Ovary (tissue), 9 donors: ENCODE results near the gene PLBD1. TPM values are rescaled to one million over a fixed set of nuclear protein-coding genes. Genes with fewer than 3 reads are reported as not detected.

Experiments
- DNase-seq, 5 donors: peaks; one replicate each; pipeline ENCODE4 v3.0.0-alpha.2; 2019 to 2020
- H3K27ac ChIP-seq, 2 donors: fragments of 200-600 bp; one replicate each; pipeline versions ENCODE4 v1.5.1 to v1.8.0; 2019 to 2022
- H3K27me3 ChIP-seq: fragments of 200-600 bp; one replicate; pipeline ENCODE4 v1.8.0; 2022
- H3K36me3 ChIP-seq: fragments of 200-600 bp; sonication (generic); one replicate; pipeline ENCODE4 v1.5.1; 2019
- H3K4me1 ChIP-seq: one replicate; pipeline ENCODE4 v1.8.1; 2013; ENCODE audit warnings: mild to moderate bottlenecking, moderate library complexity; ENCODE audit not compliant: insufficient read depth
- H3K4me3 ChIP-seq: fragments of 200-600 bp; sonication (generic); one replicate; pipeline ENCODE4 v1.5.1; 2017
- H3K9me3 ChIP-seq, 2 donors: fragments of 200-600 bp in 1 of 2; sonication (generic) in 1 of 2; one replicate each; pipeline versions ENCODE4 v1.5.1 to v1.8.1; 2013 to 2019; ENCODE audit warnings: mild to moderate bottlenecking in 1 of 2, moderate library complexity in 1 of 2
- EP300 ChIP-seq: sonication (generic); formaldehyde crosslinking; IDR thresholded peaks from one replicate; pipeline ENCODE4 v1.6.1; 2017; ENCODE audit warnings: antibody characterized with exemption
- POLR2A ChIP-seq: fragments of 450-650 bp; IDR thresholded peaks from one replicate; pipeline ENCODE4 v1.6.1; 2017; ENCODE audit warnings: antibody characterized with exemption, mild to moderate bottlenecking, moderate library complexity
- WGBS, 3 donors: extraction: QIAGEN DNeasy Blood & Tissue Kit in 1 of 3; methylation state at CpG; one replicate each; pipeline versions ENCODE4 v1.1.5 to v1.1.7; 2013 to 2017; 5-methylcytosine and 5-hydroxymethylcytosine counted together
- intact Hi-C, 4 donors: fragments of 100-400 bp; cut with DNase I; formaldehyde crosslinking; loops; one replicate each; pipeline versions ENCODE4 v1.11.0 to v1.15.1; 2022 to 2023
- polyA plus RNA-seq, 2 donors: library from polyadenylated mRNA; stranded (reverse); fragments of 200-250 nt in 1 of 2; fragments of 350-450 nt in 1 of 2; fragmentation: Illumina TruSeq in 1 of 2; extraction: RNeasy Lipid Tissue Mini Kit (QIAGEN cat#74804) in 1 of 2; gene quantifications; one replicate each; pipeline ENCODE4 v1.2.3, GENCODE V29; 2013 to 2014
- total RNA-seq, 7 donors: library from RNA; depleted of rRNA in 2 of 7; stranded (reverse); fragments of >200 nt in 2 of 7; fragmentation: NEBNext Ultra II Directional in 3 of 7; extraction: Animal tissue kit (Norgen Biotek cat#: 25700) in 3 of 7; gene quantifications; one replicate each; pipeline versions ENCODE4 v1.1.0 to v1.2.4, GENCODE V29; 2016 to 2023
- TF ChIP-seq, protein P1 (sequence below), 3 donors: fragments of 450-650 bp in 2 of 3; fragments of 200-600 bp in 1 of 3; IDR thresholded peaks; one replicate each; pipeline versions ENCODE4 v1.5.1 to v1.8.0; 2016 to 2022; ENCODE audit warnings: antibody characterized with exemption in 3 of 3, mild to moderate bottlenecking in 1 of 3
- donor health status: DM: no; HTN: no; CAD: no; lungs with moderate emphysema.
- donor health status: DM: no; HTN: no; CAD: no.
- donor health status: Bipolar disorder and iron deficiency.
- donor health status: DM: yes; HTN: yes; CAD: no.
- donor health status: DM: no; HTN: no; CAD: no.
- donor health status: DM: yes; HTN: yes; CAD: no.

PLBD1 gene
- total and polyA plus RNA-seq, 9 donors, result 1.1 to 54.0 (median 4.6) TPM

DNA sequence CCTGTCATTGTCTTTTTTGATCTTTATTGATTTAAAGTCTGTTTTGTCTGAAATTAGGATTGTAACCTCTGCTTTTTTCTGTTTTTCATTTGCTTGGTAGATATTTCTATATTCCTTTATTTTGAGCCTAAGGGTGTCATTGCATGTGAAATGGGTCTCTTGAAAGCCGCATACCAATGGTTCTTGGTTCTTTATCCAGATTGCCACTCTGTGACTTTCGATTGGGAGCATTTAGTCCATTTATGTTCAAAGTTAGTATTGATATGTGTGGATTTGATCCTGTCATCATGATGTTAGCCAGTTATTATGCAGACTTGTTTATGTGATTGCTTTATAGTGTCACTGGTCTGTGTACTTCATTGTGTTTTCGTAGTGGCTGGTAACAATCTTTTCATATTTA, 29.8 kb upstream of the PLBD1 start:
- WGBS, 3 donors, result 89 to 92% (median 90%) methylated on average over 3 of the region's 3 CpGs
- intact Hi-C loops, result no loop called here

DNA sequence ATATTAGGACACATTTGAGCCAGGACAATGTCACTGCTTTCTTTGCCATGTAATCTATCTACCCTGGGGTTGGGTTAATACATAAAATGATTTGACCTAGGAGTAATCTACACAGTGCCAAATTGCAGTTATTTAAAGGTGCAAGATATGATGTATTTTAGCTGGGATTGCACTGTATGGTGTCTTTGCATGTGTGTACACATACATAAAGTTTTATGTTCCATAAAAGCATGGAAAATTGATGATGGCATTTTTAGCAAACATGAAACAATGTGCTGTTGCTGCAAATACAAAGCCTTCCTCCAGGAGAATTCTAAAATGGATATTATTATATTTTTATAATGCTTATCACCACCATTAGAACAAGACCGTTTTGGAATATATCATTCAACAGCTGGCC, 24.0 kb upstream of the PLBD1 start:
- Histone ChIP-seq H3K36me3 (no peaks in the 10 kb centered on the region), H3K27ac (no peak overlapping the region), H3K4me1 (no peaks in the 10 kb centered on the region), H3K4me3 (no peak overlapping the region), H3K9me3 (no peaks in the 10 kb centered on the region), H3K27me3 (no peaks in the 10 kb centered on the region)
- TF ChIP-seq POLR2A, result no peak
- TF ChIP-seq EP300, result no peak
- TF ChIP-seq, protein P1, sequence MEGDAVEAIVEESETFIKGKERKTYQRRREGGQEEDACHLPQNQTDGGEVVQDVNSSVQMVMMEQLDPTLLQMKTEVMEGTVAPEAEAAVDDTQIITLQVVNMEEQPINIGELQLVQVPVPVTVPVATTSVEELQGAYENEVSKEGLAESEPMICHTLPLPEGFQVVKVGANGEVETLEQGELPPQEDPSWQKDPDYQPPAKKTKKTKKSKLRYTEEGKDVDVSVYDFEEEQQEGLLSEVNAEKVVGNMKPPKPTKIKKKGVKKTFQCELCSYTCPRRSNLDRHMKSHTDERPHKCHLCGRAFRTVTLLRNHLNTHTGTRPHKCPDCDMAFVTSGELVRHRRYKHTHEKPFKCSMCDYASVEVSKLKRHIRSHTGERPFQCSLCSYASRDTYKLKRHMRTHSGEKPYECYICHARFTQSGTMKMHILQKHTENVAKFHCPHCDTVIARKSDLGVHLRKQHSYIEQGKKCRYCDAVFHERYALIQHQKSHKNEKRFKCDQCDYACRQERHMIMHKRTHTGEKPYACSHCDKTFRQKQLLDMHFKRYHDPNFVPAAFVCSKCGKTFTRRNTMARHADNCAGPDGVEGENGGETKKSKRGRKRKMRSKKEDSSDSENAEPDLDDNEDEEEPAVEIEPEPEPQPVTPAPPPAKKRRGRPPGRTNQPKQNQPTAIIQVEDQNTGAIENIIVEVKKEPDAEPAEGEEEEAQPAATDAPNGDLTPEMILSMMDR (IDR thresholded peaks at IDR 0.05), result no peak
- DNase-seq, result no peak
- WGBS, 3 donors, result 10 to 13% (median 11%) methylated on average over 1 of the region's 1 CpG
- intact Hi-C loops, result no loop called here

More for the DNA sequence above, 29.8 kb upstream of the PLBD1 start:
- no peaks in the 10 kb centered on the region for H3K4me1 ChIP-seq
- H3K9me3 ChIP-seq, result no peaks in the 10 kb centered on the region
- no peak overlapping the region for H3K4me3 ChIP-seq
- no peaks in the 10 kb centered on the region for H3K36me3 ChIP-seq
- no peak for DNase-seq
- TF ChIP-seq EP300 (no peak), POLR2A (no peak)
- TF ChIP-seq, protein P1 (IDR thresholded peaks at IDR 0.05), result no peak
- H3K27me3 ChIP-seq, result no peaks in the 10 kb centered on the region
- H3K27ac ChIP-seq, result no peak overlapping the region

DNA sequence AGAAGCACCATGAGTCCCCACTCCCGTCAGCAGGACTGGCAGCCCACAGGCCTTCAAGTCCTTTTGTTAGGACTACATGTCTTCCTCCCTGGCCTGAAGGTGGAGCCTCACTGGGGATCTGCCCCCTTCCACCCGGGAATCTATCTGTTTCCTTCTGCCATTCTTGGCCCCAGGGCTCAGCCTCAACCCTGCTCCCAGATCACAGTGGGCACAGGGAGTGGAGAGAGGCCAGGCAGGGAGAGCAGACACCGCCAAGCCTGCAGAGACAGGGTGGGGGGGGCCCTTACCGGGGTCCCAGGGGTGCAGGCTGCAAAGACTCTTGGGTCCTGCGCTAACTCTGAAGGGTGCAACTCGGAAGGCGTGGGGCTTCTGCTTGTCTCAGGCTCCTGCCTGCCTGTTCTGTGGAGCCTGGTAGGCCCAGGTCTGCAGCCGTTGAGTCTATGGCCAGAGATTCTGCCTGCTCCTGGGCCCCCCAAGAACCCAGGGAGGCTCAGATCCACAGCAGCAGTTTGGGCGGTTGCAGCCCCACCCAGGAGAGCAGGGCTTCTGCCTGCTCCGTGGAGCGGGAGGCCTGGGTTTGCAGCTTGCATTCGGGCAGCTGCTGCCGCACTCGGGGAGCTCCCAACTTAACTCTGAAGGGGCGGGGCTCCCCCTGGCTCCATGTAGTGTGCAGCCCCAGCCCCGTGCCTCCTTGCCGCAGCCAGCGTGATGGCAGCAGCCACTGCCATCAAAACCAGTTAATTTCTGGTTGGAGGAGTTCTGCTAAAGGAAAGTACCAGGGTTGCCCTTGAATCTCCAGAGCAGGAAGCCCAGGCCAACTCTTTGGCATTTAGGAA, 21.7 kb upstream of the PLBD1 start:
- intact Hi-C loops, result no loop called here
- Histone ChIP-seq H3K27ac (no peak overlapping the region), H3K4me1 (no peaks in the 10 kb centered on the region), H3K4me3 (no peak overlapping the region), H3K9me3 (no peaks in the 10 kb centered on the region), H3K36me3 (no peaks in the 10 kb centered on the region), H3K27me3 (no peaks in the 10 kb centered on the region)
- TF ChIP-seq EP300, result no peak
- TF ChIP-seq, protein P1 (IDR thresholded peaks at IDR 0.05), result no peak
- TF ChIP-seq POLR2A, result no peak
- WGBS, 3 donors, result 89 to 92% (median 90%) methylated on average over 16 to 18 of the region's 18 CpGs
- no peak for DNase-seq

DNA sequence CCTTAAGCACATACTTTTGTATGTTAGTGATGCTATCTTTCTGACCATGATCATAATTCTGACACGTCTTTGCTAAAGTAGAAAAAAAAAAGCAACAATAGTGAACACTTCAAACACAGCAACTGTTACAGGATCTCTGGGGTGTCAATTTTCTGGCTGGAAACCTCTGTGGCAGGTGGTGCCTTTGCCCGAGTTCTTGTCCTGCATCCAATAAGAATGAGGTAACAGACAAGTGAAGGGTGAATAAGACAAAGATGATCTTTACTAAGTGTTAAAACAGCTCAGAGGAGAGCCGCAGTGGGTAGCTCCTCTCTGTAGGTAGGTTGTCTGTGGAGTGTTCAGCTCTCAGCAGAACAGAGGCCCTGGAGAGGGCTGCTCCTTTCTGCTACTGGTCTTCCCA, 20.9 kb upstream of the PLBD1 start:
- Histone ChIP-seq H3K4me1 (no peaks in the 10 kb centered on the region), H3K27me3 (no peaks in the 10 kb centered on the region), H3K36me3 (no peaks in the 10 kb centered on the region), H3K9me3 (no peaks in the 10 kb centered on the region), H3K27ac (no peak overlapping the region), H3K4me3 (no peak overlapping the region)
- WGBS, 3 donors, result 85 to 92% (median 90%) methylated on average over 3 of the region's 3 CpGs
- intact Hi-C loops, result no loop called here
- TF ChIP-seq EP300 (no peak), POLR2A (no peak)
- TF ChIP-seq, protein P1 (IDR thresholded peaks at IDR 0.05), result no peak
- DNase-seq, result no peak
